ENCODE measurements around the gene OR4E2.

GRCh38 chr14:21669284-21669683 lies 15.6 kb downstream of the OR4E2 start:
- no peak for TF ChIP-seq EZH2 (IDR thresholded peaks at IDR 0.05)
- no peak for TF ChIP-seq POLR2AphosphoS5 (IDR thresholded peaks at IDR 0.05; ENCODE audit: borderline replicate concordance, low read depth, low read length)

Data from SK-N-MC (cell line).